Left ventricle myocardium superior (tissue), 1 donor: Measurements from ENCODE around the gene TMC1. TPM values are rescaled to one million over a fixed set of nuclear protein-coding genes. Genes with fewer than 3 reads are reported as not detected.

ENCODE experiments used
- ATAC-seq: fragments of 200-7000 bp; cut with Tn5 transposase; one replicate; pipeline ENCODE4 v1.9.1; 2020; ENCODE audit warnings: mild to moderate bottlenecking, moderate library complexity
- DNase-seq: peaks from one replicate; pipeline ENCODE4 v3.0.0-alpha.2; 2020
- intact Hi-C: fragments of 100-400 bp; cut with micrococcal nuclease; formaldehyde crosslinking; loops from one replicate; pipeline ENCODE4 v1.11.0; 2022
- total RNA-seq: library from RNA; stranded (reverse); fragmentation: NEBNext Ultra II Directional; extraction: Animal tissue kit (Norgen Biotek cat#: 25700); gene quantifications from one replicate; pipeline ENCODE4 v1.2.1, GENCODE V29; 2021
- donor health status: DM: no; HTN: yes; CAD: no; lungs with severe emphysema.

Gene TMC1
- total RNA-seq, 1 donor from 2014 or later = not detected

GRCh38 chr9:72704688-72705375 lies 183.4 kb downstream of the TMC1 start:
- no peak for ATAC-seq
- intact Hi-C loops = no loop called here
- no peak for DNase-seq

DNA sequence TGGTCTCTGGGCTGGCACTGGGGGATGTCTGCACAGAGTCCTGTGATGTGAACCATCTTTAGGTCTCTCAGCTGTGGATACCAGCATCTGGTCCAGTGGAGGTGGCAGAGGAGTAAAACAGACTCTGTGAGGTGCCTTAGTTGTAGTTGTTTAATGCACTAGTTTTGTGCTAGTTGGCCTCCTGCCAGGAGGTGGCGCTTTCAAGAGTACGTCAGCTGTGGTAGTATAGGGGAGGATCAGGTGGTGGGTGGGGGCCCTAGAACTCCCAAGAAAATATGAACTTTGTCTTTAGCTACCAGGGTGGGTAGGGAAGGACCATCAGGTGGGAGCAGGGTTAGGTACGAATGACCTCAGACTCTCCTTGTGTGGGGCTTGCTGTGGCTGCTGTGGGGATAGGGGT lies 197.1 kb downstream of the TMC1 start:
- ATAC-seq (no peak), DNase-seq (no peak)
- intact Hi-C loops = no loop called here

- intact Hi-C loops = no loop called here
- no peak for ATAC-seq
Observed at GRCh38 chr9:72721067-72721466, 199.7 kb downstream of the TMC1 start.

DNA sequence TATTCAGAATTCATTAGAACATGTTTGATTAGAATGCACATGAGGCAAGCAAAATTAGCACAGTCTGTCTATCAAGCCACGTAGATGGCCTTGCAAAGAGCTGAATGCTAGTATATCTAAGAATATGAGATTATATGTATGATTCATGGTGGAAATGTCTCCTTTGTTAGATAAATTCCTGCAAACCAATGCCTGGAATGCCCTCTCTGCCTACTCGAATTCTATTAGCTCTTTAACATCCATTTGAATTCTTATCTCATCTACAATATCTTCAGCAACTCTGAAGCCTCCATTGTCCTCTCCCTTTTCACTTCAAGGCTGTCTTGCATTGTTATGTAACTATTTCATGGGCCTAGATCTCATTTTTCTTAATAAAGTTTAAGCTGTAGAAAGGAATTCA lies 205.5 kb downstream of the TMC1 start:
- DNase-seq = no peak
- intact Hi-C loops = no loop called here
- no peak for ATAC-seq

More at GRCh38 chr9:72721067-72721466, 199.7 kb downstream of the TMC1 start:
- DNase-seq = no peak

GRCh38 chr9:72728031-72728770 lies 206.8 kb downstream of the TMC1 start:
- DNase-seq (no peak), ATAC-seq (no peak)
- intact Hi-C loops = no loop called here

GRCh38 chr9:72733895-72734294 lies 212.5 kb downstream of the TMC1 start:
- intact Hi-C loops = no loop called here
- DNase-seq (no peak), ATAC-seq (no peak)

- no peak for DNase-seq
- intact Hi-C loops = no loop called here
- ATAC-seq = no peak
Observed at GRCh38 chr9:72734631-72735030, 213.2 kb downstream of the TMC1 start.

GRCh38 chr9:72743836-72744235 lies 222.4 kb downstream of the TMC1 start:
- intact Hi-C loops = no loop called here
- DNase-seq = no peak
- ATAC-seq = no peak

DNA sequence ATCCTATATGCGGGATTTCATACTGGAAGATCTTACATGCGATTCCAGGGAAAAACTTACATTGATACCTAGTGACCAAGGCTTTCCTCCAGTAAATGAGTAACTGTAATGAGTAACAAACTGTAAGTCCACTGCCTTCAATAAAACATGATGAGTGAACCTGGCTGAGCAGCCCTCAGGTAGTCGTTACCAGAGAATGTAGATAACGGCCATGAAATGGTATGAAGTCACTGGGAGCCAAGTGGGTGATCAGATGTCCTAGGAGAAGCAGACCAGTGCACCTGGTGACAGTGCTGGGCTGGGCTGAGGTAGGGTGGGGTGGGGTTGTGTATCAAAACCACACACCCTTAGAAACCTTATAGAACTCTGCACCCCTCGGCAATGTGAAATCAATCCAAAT lies 227.9 kb downstream of the TMC1 start:
- ATAC-seq = no peak
- intact Hi-C loops = no loop called here
- DNase-seq = no peak

DNA sequence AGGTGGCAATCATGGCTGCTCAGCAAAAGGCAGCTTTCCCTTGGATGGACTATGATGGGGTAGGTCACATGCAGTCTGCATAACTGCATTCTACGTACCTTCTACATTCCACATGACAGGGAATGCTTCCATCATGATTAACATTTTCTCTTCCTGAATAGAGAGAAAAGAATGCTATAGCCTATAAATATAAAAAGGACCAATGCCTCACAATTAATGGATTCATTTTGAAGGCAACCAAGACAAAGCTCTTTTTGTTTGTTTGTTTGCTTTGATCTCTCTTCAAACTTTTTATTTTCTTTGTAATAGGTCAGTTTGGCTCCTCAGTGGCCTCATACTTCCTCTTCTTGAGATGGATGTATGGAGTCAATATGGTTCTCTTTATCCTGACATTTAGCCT lies 230.1 kb downstream of the TMC1 start:
- intact Hi-C loops = no loop called here
- ATAC-seq = no peak
- no peak for DNase-seq

DNA sequence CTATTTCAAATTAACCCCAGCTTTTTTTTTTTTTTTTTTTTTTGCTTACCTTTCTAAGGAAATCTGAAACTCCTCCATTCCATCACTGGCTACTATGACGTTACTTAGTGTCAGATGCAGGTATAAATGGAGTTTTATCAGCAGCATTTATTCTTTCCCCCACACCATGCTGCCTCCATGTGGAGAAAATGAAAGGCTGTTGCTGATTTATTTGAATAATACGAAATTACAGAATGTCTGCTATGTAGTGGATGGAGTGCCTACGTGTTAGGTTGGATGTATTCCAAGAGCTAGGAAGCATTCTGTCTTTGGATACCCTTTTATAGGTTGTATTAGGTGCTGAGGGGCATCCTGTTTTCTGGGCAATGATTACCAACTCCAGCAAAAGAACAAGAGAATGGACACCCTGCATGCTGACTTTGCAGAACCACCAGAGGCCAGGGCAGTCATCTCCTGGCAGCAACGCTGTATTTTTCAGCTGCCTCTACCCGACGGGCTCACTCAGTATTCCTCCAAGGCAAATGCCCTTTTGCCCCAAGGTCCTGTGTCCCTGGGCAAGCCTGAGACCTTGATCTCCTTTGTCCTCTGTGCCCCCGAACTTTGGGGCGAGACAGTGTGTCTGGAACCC lies 232.0 kb downstream of the TMC1 start:
- DNase-seq (no peak), ATAC-seq (no peak)
- intact Hi-C loops = no loop called here

GRCh38 chr9:72755836-72756235 lies 234.4 kb downstream of the TMC1 start:
- DNase-seq (no peak), ATAC-seq (no peak)
- intact Hi-C loops = no loop called here

DNA sequence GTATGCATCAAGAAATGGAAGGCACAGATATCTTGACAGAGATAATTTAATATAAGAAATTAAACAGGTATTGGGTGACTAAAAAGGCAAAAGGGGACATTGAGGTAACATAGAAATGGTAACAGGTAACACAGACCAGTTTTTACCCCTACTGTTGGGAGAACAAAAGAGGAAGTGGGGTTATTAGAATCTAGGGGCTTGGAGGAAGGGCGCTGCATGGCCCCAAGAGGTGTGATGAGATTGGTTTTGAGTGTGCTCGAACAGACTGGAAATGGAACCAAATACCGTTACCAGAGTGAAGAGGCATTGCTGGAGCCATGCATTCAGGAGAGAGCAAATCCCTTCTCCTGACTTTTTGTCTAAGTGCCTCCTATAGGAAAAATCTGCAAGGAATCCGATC lies 237.5 kb downstream of the TMC1 start:
- ATAC-seq (no peak), DNase-seq (no peak)
- intact Hi-C loops = no loop called here

- intact Hi-C loops = no loop called here
- ATAC-seq = no peak
Observed at GRCh38 chr9:72763022-72763421, 241.6 kb downstream of the TMC1 start.

DNA sequence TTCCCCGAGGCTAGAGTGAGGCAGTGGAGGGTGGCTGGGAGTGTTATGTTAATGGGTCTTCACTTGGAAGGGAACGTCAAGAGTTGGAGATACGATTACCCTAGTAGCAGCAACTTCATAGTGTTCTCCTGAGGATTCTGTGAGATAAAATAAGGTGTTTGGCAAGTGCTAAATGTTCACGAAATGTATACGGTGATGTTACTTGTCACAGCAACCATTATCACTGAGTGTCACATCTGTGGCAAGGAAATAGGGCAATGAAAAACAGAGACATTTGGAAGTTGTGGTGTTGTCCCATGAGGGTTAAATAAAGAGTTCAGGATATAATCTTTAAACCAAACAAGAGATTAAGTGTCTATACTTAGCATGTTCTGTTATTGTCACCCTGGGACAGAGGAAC lies 248.1 kb downstream of the TMC1 start:
- DNase-seq = no peak
- ATAC-seq = no peak
- intact Hi-C loops = no loop called here

More at GRCh38 chr9:72763022-72763421, 241.6 kb downstream of the TMC1 start:
- no peak for DNase-seq

GRCh38 chr9:72772661-72773060 lies 251.3 kb downstream of the TMC1 start:
- intact Hi-C loops = no loop called here
- ATAC-seq (no peak), DNase-seq (no peak)

GRCh38 chr9:72773570-72773969 lies 252.2 kb downstream of the TMC1 start:
- intact Hi-C loops = no loop called here
- ATAC-seq = no peak
- DNase-seq = no peak

- intact Hi-C loops = no loop called here
- ATAC-seq (no peak), DNase-seq (no peak)
Observed at GRCh38 chr9:72775570-72775969, 254.2 kb downstream of the TMC1 start.

DNA sequence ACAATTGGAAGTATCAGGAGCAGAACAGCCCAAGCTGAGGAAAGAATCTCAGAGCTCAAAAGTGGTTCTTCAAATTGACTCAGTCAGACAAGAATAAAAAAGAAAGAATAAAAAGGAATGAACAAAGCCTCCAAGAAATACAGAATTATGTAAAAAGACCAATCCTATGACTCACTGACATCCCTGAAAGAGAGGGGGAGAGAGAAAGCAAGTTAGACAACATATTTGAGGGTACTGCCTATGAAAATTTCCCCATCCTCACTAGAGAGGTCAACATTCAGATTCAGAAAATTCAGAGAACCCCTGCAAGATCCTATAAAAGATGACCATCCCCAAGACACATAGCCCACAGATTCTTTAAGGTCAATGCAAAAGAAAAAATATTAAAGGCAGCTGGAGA lies 258.2 kb downstream of the TMC1 start:
- intact Hi-C loops = no loop called here
- DNase-seq = no peak
- no peak for ATAC-seq

- intact Hi-C loops = no loop called here
- no peak for DNase-seq
- no peak for ATAC-seq
Observed at GRCh38 chr9:72786948-72787347, 265.5 kb downstream of the TMC1 start.
